ENCODE measurements around the gene SV2B. TPM values are rescaled to one million over a fixed set of nuclear protein-coding genes. Genes with fewer than 3 reads are reported as not detected.

Gene SV2B
- polyA plus RNA-seq, 1 donor: 0.67 TPM

DNA sequence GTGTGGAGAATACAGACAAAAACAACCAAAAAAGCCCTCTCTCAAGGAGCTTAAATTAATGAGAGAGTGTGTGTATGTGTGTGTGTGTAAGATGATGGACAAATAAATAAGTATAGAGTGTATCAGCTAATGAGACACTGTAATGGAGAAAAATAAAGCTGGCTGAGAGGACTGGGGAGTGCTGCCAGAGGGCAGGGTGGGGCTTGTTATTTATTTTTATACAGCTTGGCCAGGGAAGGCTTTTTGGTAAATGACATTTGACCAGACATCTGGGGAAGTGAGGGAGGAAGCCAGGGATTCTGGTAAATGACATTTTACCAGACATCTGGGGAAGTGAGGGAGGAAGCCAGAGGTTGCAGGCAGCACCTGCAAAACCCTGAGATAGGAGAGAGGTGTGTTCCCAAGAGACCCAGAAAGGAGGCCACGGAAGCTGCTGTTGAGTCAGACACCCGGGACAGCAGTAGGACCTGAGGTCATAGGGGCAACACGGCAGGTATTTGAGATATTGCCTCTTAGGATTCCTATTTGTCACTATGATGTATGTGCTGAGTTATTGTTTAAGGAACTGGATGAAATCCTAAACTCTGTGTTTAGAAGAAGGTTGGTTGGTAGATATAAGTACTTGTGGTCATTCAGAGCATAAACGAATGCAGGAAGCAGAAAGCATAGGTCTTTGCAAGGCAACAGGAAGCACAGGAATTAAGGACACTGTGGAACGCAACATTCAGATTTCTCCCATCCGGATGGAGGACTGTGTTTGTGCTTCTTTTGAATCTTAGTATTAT is 2.7 kb downstream of the SV2B start:
- DNase-seq: no peak

GRCh38 chr15:91104111-91104510 is 4.1 kb downstream of the SV2B start:
- no peak for DNase-seq

- no peak for DNase-seq
Observed at GRCh38 chr15:91108421-91108820, 8.4 kb downstream of the SV2B start.

DNA sequence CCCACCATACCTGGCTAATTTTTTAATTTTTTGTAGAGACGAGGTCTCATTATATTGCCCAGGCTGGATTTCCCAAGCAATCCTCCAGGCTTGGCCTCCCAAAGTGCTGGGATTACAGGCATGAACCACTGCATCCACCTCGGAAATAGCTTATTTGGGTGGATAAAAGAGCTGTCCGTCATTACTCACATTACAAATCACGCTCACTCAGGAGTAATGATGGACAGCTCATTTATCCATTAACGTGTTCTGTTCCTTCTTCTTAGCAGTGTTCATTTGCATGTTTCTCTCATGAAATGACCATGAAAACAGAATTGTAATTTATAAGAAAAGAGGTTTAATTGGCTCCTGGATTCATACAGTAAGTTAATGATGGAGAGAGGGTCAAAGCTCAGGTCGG is 9.8 kb downstream of the SV2B start:
- no peak for DNase-seq

GRCh38 chr15:91110407-91110806 is 10.3 kb downstream of the SV2B start:
- DNase-seq: no peak

DNA sequence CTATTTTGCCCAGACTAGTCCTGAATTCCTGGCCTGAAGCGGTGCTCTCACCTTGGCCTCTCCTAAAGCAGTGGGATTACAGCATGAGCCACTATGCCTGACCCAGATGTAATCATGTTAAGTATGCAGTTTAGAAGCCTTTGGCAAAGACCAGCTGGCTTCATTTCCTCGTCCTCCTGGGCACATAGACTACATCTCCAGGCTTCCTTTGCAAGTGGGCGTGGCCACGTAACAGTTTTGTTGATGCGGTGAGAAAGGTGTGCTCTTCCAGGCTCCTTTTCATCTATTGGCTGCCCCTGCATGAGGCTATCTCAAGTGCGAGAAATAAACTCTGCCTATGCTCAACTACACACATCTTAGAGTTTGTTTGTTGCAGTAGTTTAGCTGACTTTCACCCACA is 13.0 kb downstream of the SV2B start:
- DNase-seq: no peak

- no peak for DNase-seq
Observed at GRCh38 chr15:91114301-91114700, 14.2 kb downstream of the SV2B start.

DNA sequence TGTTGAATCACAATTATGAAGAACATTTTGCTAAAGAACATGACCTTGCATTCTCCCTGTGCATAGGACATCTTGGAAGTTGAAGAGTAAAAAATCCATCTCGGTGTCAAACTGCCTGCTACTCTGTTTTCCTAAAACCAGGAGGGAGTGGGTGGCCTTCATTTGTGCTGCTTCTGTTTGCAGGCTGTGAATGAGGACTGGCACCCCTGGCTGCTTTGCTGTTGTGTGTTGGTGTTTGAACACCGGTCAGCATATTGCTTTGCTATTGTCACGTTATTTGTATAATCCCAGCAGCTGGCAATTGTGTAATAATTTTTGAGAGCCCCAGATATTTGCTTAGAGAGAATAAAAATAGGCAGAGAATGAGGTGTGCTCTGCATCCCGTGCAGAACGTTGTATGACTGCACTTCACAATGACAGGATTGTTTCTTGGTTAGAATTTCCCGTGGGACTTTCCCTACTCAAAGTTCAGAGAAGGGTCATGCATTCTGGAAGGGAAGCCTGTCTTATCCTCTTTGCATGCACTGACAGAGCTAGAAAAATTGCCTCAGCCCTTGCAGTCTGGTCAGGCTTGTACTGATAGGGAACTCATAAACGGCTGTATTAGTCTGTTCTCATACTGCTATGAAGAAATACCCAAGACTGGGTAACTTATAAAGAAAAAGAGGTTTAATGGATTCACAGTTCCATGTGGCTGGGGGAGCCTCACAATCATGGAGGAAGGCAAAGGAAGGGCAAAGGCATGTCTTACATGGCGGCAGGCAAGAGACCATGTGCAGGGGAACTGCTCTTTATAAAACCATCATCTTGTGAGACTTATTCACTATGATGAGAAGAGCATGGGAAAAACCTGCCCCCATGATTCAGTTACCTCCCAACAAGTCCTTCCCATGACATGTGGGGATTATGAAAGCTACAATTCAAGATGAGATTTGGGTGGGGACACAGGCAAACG is 16.3 kb downstream of the SV2B start:
- DNase-seq: no peak

- DNase-seq: no peak
Observed at GRCh38 chr15:91117375-91117774, 17.3 kb downstream of the SV2B start.

DNA sequence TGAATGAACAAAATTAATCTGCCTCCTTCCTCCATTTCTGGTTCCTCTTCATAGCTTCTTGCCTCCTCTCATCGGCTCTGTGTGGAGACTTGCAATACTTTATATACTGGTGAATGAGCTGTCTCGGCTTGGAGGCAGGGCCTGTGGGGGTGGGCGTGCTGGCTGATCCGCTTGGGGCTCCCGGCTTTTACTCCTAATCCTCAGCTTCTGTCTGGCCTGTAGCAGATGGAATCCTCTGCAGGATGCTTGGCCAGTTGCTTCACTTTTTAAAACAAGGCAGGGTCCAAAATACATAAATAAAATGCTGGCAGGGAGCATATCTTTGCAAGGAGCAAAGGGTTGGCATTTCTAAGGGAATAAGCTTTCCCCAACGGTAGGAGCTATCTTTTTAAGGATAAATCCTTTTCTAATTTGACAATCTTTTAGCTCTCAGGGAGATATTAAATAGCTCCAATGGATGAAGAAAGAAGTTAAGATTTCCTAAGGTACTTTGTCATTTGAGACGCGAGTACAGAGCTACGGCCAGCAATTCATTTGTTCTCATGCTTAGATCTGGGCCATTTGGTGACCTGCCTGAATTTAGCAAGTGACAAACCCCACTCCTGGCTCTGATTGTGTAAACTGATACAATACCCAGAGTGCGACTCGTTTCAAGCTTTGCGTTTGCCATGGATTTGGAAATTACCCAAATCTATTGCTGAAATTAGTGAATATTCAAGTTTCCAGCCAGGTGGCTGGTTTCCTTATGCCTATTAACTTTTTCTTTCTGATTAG is 18.9 kb downstream of the SV2B start:
- DNase-seq: no peak

GRCh38 chr15:91122296-91122695 is 22.2 kb downstream of the SV2B start:
- DNase-seq: no peak

- DNase-seq: no peak
Observed at GRCh38 chr15:91124132-91124531, 24.1 kb downstream of the SV2B start.

DNA sequence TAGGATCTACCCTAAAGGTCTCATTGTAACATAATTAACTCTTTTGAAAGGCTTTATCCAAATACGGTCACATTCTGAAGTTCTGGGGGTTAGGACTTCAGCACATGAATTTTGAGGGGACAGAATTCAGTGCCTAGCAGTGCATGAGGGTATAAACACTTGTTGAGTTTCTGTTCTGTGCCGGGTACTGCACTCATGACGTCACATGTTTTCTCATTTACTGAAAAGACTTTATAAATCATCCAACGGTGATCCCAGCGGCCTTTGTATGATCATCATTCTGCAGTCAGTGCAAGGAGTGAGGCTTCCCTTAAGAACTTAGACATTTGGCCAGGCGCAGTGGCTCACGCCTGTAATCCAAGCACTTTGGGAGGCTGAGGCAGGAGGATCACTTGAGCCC is 25.1 kb downstream of the SV2B start:
- DNase-seq: no peak

DNA sequence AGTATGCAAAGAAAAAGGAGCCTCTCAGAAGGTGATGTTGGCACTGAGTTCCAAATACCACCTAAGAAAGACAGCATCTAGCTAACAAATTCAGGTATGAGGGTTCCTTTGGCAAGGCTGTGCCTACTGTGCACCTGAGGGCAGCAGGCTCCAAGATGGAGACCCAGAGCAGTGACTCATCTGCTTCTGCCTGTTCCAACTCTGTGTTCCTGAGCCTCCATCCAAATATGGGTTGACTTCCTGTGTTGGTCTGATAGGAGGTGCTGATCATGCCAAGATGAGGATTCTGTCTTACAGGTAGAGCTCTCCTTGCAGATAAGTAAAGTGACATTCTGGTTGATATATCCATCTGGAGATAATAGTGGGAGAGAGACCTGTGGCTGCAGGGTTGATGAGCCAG is 26.0 kb downstream of the SV2B start:
- DNase-seq: no peak

GRCh38 chr15:91127236-91127955 is 27.3 kb downstream of the SV2B start:
- DNase-seq: no peak

DNA sequence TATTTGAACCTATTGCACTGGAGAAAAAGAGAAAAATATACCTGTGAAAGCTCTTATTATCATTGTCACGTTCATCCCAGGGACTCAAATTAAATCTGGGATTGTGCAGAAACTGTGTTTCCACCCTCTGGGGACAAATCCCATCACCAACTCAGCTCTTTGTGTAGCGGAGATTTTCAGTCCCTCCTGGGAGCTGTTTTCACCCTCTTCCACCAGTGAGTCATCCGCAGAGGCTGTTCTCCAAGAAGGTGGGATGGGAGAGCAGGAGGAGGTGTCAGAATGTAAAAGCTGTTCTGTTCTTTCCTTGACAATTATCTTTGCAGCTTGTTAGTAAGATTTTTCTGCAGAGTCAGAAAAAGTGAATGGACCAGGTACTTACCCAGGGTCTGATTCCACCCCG is 28.0 kb downstream of the SV2B start:
- no peak for DNase-seq

DNA sequence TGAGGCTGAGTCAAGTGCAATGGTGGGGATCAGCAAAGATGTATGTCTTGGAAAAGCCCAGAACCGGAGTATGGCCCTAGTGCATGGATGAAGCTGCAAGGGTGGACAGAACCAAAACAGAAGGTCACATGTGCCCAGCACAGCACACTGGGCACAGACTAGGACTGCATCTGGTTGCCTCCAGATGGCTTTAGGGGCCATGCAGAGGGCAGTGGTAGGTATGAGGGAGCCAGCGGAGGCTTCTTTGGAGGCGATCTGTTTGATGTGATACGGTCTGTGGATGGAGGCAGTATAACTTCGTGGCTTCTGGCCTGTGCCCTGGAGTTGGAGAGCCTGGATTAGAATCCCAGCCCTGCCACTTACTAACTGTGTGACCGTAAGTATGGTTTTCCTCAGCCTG is 29.4 kb downstream of the SV2B start:
- DNase-seq: no peak

- DNase-seq: no peak
Observed at GRCh38 chr15:91132079-91132478, 32.0 kb downstream of the SV2B start.

DNA sequence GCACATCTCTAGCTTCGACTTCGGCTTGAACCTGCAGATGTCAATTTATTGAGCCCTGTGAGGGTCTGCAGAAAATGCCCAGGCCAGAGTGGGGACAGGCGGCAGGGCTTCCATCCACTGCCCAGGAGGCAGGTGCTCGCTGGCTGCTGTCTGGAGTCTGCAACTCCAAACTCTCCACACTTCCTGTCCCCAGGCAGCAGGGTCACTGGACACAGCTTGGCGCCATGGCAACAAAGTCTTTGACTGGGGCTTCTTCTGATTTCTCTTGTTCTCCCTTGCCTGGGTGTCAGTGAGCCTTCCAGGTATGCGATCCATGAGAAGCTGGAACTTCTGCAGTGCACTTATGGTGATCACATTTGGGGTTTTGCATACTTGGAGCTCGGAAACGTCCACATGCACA is 33.5 kb downstream of the SV2B start:
- no peak for DNase-seq

- DNase-seq: no peak
Observed at GRCh38 chr15:91135201-91136130, 35.4 kb downstream of the SV2B start.
